GM12878 (cell line): Measurements from ENCODE around the gene PDRG1. TPM values are rescaled to one million over a fixed set of nuclear protein-coding genes. Genes with fewer than 3 reads are reported as not detected.

Experiments
- ATAC-seq: fragments of 200-7000 bp; cut with Tn5 transposase; 3 replicates; pipeline ENCODE4 v1.9.1; 2020; ENCODE audit warnings: mild to moderate bottlenecking, moderate library complexity
- BruUV-seq: library from RNA; stranded (reverse); fragments of 400-500 nt; replicated peaks from 2 replicates; lab custom pipeline; 2021; lab: Mats Ljungman, UMichigan
- CTCF ChIA-PET: fragments of 300-600 bp; sonication (Branson Sonifier 250); formaldehyde crosslinking; extraction: SDS; loops from one replicate; lab custom pipeline; 2021; ENCODE audit warnings: inconsistent platforms; lab: Yijun Ruan, JAX
- POLR2A ChIA-PET: fragments of 350-600 bp; formaldehyde crosslinking; extraction: SDS; loops from one replicate; lab custom pipeline; 2021; ENCODE audit warnings: inconsistent platforms; lab: Charles Lee
- RAD21 ChIA-PET: fragments of 300-600 bp; sonication (Branson Sonifier 250); formaldehyde crosslinking; loops from one replicate; lab custom pipeline; 2023; ENCODE audit warnings: antibody characterized with exemption; ENCODE audit not compliant: unreplicated experiment; lab: Charles Lee
- SMC1A ChIA-PET: fragments of 300-600 bp; sonication (Branson Sonifier 250); formaldehyde crosslinking; loops from one replicate; lab custom pipeline; 2023; ENCODE audit not compliant: unreplicated experiment, uncharacterized antibody; lab: Charles Lee
- DNase-seq: peaks from one replicate; pipeline ENCODE4 v3.0.0-alpha.2; 2011; ENCODE audit warnings: low read depth, low spot score
- FAIRE-seq: peaks from 3 replicates; lab custom pipeline; 2011; peaks lifted over from hg19 to GRCh38; lab: Jason Lieb, UNC
- H2AFZ ChIP-seq: 2 replicates; pipeline ENCODE4 v1.6.0; 2011; ENCODE audit warnings: low read depth, low read length, control low read depth; ENCODE audit not compliant: control insufficient read depth
- H3K27ac ChIP-seq: 2 replicates; pipeline ENCODE4 v1.5.1; 2011; ENCODE audit warnings: control low read depth; ENCODE audit not compliant: control insufficient read depth, insufficient read depth
- H3K27me3 ChIP-seq, 2 experiments: replicated peaks in 1 of 2; 2 replicates each; pipeline versions ENCODE4 v1.6.0 to v1.6.1; 2011; ENCODE audit warnings: low read length in 1 of 2; ENCODE audit not compliant: control insufficient read depth in 2 of 2, insufficient read depth in 2 of 2
- H3K36me3 ChIP-seq, 2 experiments: 2 replicates each; pipeline ENCODE4 v1.5.1; 2011; ENCODE audit warnings: low read length in 1 of 2; ENCODE audit not compliant: control insufficient read depth in 2 of 2, insufficient read depth in 2 of 2
- H3K4me1 ChIP-seq: 2 replicates; pipeline ENCODE4 v1.6.1; 2011; ENCODE audit warnings: mild to moderate bottlenecking, low read length, moderate library complexity, mixed read lengths; ENCODE audit not compliant: control insufficient read depth, insufficient read depth
- H3K4me2 ChIP-seq: 2 replicates; pipeline ENCODE4 v1.6.0; 2011; ENCODE audit warnings: control low read depth; ENCODE audit not compliant: control insufficient read depth, insufficient read depth
- H3K4me3 ChIP-seq: fragments of 200-600 bp; sonication (generic); 2 replicates; pipeline ENCODE4 v1.5.1; 2016
- H3K79me2 ChIP-seq: 2 replicates; pipeline ENCODE4 v1.6.0; 2011; ENCODE audit warnings: low read length; ENCODE audit not compliant: control insufficient read depth, insufficient read depth
- H3K9ac ChIP-seq: 2 replicates; pipeline ENCODE4 v1.8.0; 2011; ENCODE audit warnings: low read length, control low read depth, mixed read lengths; ENCODE audit not compliant: control insufficient read depth, insufficient read depth
- H3K9me3 ChIP-seq: replicated peaks from 3 replicates; pipeline ENCODE4 v1.5.1; 2011; ENCODE audit warnings: mild to moderate bottlenecking, low read length; ENCODE audit not compliant: control insufficient read depth, insufficient read depth
- H4K20me1 ChIP-seq: 2 replicates; pipeline ENCODE4 v1.6.0; 2011; ENCODE audit not compliant: control insufficient read depth, insufficient read depth
- BCLAF1 ChIP-seq: fragments of 450-650 bp; IDR thresholded peaks from 2 replicates; pipeline ENCODE4 v1.6.1; 2017; ENCODE audit warnings: antibody characterized with exemption, mild to moderate bottlenecking, moderate library complexity
- BRCA1 ChIP-seq: IDR thresholded peaks from 2 replicates; pipeline ENCODE4 v1.6.1; 2011; ENCODE audit warnings: low read depth, low read length, improper control_type of control experiment
- CHD1 ChIP-seq: IDR thresholded peaks from 2 replicates; pipeline ENCODE4 v1.6.1; 2012; ENCODE audit warnings: low read depth, low read length, improper control_type of control experiment
- CHD2 ChIP-seq: IDR thresholded peaks from 2 replicates; pipeline ENCODE4 v1.6.1; 2011; ENCODE audit warnings: low read depth, low read length, improper control_type of control experiment, borderline replicate concordance
- CREB1 ChIP-seq: IDR thresholded peaks from 2 replicates; pipeline ENCODE4 v1.6.1; 2012; ENCODE audit warnings: low read depth, mild to moderate bottlenecking, inconsistent platforms
- EGR1 ChIP-seq, 2 experiments: IDR thresholded peaks; 1 replicate in 1 of 2; 2 replicates in 1 of 2; pipeline ENCODE4 v1.6.1; 2011 to 2012; ENCODE audit warnings: low read depth in 2 of 2, low read length in 2 of 2, borderline replicate concordance in 1 of 2, mild to moderate bottlenecking in 1 of 2, moderate library complexity in 1 of 2
- HDAC2 ChIP-seq: fragments of 200-600 bp; sonication (generic); IDR thresholded peaks from 2 replicates; pipeline ENCODE4 v1.6.1; 2017
- IRF3 ChIP-seq: fragments of 450-650 bp; IDR thresholded peaks from 2 replicates; pipeline ENCODE4 v1.6.1; 2014; ENCODE audit warnings: mild to moderate bottlenecking
- JUND ChIP-seq: IDR thresholded peaks from 2 replicates; pipeline ENCODE4 v1.6.1; 2012; ENCODE audit warnings: low read depth, mild to moderate bottlenecking, low read length, improper control_type of control experiment, moderate library complexity
- NFIC ChIP-seq: IDR thresholded peaks from 2 replicates; pipeline ENCODE4 v1.6.1; 2012; ENCODE audit warnings: low read depth, mild to moderate bottlenecking, inconsistent platforms, low read length, moderate library complexity
- PRDM15 ChIP-seq: fragments of 450-650 bp; formaldehyde crosslinking; IDR thresholded peaks from 2 replicates; pipeline ENCODE4 v1.4.0; 2020; ENCODE audit warnings: mild to moderate bottlenecking, moderate library complexity
- RELA ChIP-seq: fragments of 450-650 bp; IDR thresholded peaks from 2 replicates; pipeline ENCODE4 v1.8.0; 2014; ENCODE audit warnings: borderline replicate concordance; ENCODE audit not compliant: partially characterized antibody
- SRF ChIP-seq, 2 experiments: IDR thresholded peaks; 2 replicates each; pipeline ENCODE4 v1.6.1; 2011; ENCODE audit warnings: low read depth in 2 of 2, low read length in 2 of 2, mild to moderate bottlenecking in 1 of 2, moderate library complexity in 1 of 2
- ZBTB33 ChIP-seq: fragments of 450-650 bp; IDR thresholded peaks from 2 replicates; pipeline ENCODE4 v1.6.1; 2017; ENCODE audit warnings: mild to moderate bottlenecking
- WGBS: methylation state at CpG from one replicate; pipeline ENCODE4 v1.1.6; 2016; ENCODE audit warnings: low lambda C conversion rate; ENCODE audit not compliant: insufficient replicate concordance, insufficient coverage; ENCODE audit errors: missing lambda C conversion rate; 5-methylcytosine and 5-hydroxymethylcytosine counted together
- in situ Hi-C: fragments of 300-500 bp; cut with MboI; formaldehyde crosslinking; loops from 9 replicates; pipeline ENCODE4 v1.14.3; 2018; ENCODE audit warnings: mixed read lengths
- intact Hi-C: fragments of 100-400 bp; cut with micrococcal nuclease; formaldehyde crosslinking; loops from one replicate; pipeline ENCODE4 v1.14.2; 2022; ENCODE audit not compliant: unreplicated experiment
- polyA plus RNA-seq, 11 experiments: library from polyadenylated mRNA; depleted of rRNA in 4 of 11; unstranded in 6 of 11; stranded (reverse) in 5 of 11; fragments of >200 nt; fragmentation: Nextera tagmentation in 4 of 11; fragmentation: Illumina TruSeq in 1 of 11; extraction: Ambion mirVana in 4 of 11; extraction: Trizol in 1 of 11; gene quantifications; 1 replicate in 1 of 11; 2 replicates in 10 of 11; pipeline versions ENCODE4 v1.2.1 to v1.2.3, GENCODE V29; 2011 to 2016; ENCODE audit warnings: inconsistent platforms in 2 of 11, missing spikeins in 2 of 11, low read depth in 1 of 11
- total RNA-seq, 4 experiments: library from RNA; depleted of rRNA in 3 of 4; stranded (reverse); fragments of >200 nt in 3 of 4; fragmentation: Illumina TruSeq in 1 of 4; extraction: Trizol in 1 of 4; gene quantifications; 2 replicates each; pipeline versions ENCODE4 v1.2.1 to v1.2.3, GENCODE V29; 2013 to 2021

The PDRG1 gene
- total and polyA plus RNA-seq, 10 of the 15 experiments (the other 5 are each of a cell fraction or from before 2014, with no cell fraction given): 11.1 to 55.8 (median 23.3) TPM

GRCh38 chr20:31930779-31931178 is 21.1 kb downstream of the PDRG1 start:
- Histone ChIP-seq H3K4me2 (no peak overlapping the region), H3K79me2 (no peaks in the 10 kb centered on the region), H4K20me1 (no peaks in the 10 kb centered on the region), H3K9ac (no peak overlapping the region), H3K27me3 (no peaks in the 10 kb centered on the region), H2AFZ (no peak overlapping the region), H3K4me1 (no peaks in the 10 kb centered on the region), H3K27ac (no peak overlapping the region), H3K36me3 (no peaks in the 10 kb centered on the region), H3K9me3 (no peaks in the 10 kb centered on the region), H3K4me3 (no peak overlapping the region)
- intact Hi-C loops: no loop called here
- SMC1A ChIA-PET: interaction anchor here (0.9 to 1.8 kb wide), 6 partner anchors 12 to 76 kb away, joined by 3 to 5 read pairs (median 4); partner anchors contain the start of gene PDRG1
- in situ Hi-C loops: no loop called here
- no TSS peak for BruUV-seq
- RAD21 ChIA-PET: interaction anchor here (0.6 to 1.3 kb wide), 3 partner anchors 17 to 227 kb away, joined by 3 read pairs; no protein-coding TSS in a partner anchor
- no peak for FAIRE-seq
- no peak for ATAC-seq
- no peak for DNase-seq
- CTCF ChIA-PET: interaction anchor here (0.8 to 2.6 kb wide), 4 partner anchors 19 to 101 kb away, joined by 3 to 14 read pairs (median 4); partner anchors contain the start of gene PDRG1
- WGBS: 0% methylated on average over 5 of the region's 5 CpGs
- no peak for TF ChIP-seq PRDM15 (CRISPR knock-in tag)
- no peak for TF ChIP-seq CHD2
- TF ChIP-seq SRF (IDR thresholded peaks at IDR 0.05; ENCODE audit: low read depth in 2 of 2, low read length in 2 of 2): no peak
- no peak for TF ChIP-seq CREB1
- no peak for TF ChIP-seq BCLAF1
- TF ChIP-seq NFIC: no peak
- no peak for TF ChIP-seq ZBTB33
- TF ChIP-seq IRF3: no peak
- no peak for TF ChIP-seq RELA
- TF ChIP-seq BRCA1: no peak
- TF ChIP-seq CHD1: no peak
- no peak for TF ChIP-seq HDAC2
- TF ChIP-seq JUND: no peak
- no peak for TF ChIP-seq EGR1 (IDR thresholded peaks at IDR 0.05; ENCODE audit: borderline replicate concordance in 1 of 2, low read depth in 2 of 2, low read length in 2 of 2)
- POLR2A ChIA-PET: interaction anchor here (0.5 to 0.7 kb wide), 3 partner anchors 18 to 79 kb away, joined by 3 to 4 read pairs (median 3); no protein-coding TSS in a partner anchor
